ENCODE measurements around the gene RNF10. TPM values are rescaled to one million over a fixed set of nuclear protein-coding genes. Genes with fewer than 3 reads are reported as not detected.

Gene RNF10
- total and polyA plus RNA-seq, 10 of the 15 experiments (the other 5 are each of a cell fraction or from before 2014, with no cell fraction given): 48.2 to 127 (median 64.5) TPM

DNA sequence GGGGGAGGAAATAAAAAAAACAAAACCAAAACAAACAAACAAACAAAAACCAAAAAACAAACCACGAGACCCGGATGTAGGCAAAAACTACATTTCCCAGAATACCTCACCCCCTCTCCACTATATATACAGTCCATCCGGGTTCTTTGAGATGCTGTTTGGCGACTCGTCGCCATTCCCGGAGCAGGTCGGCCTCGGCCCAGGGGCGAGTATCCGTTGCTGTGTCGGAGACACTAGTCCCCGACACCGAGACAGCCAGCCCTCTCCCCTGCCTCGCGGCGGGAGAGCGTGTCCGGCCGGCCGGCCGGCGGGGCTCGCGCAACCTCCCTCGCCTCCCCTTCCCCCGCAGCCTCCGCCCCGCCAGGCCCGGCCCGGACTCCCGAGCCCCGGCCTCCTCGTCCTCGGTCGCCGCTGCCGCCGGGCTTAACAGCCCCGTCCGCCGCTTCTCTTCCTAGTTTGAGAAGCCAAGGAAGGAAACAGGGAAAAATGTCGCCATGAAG lies at the start of gene RNF10 (continued):
- TF ChIP-seq HCFC1 (IDR thresholded peaks at IDR 0.05; ENCODE audit: low read length) (peak; percentile 84), LARP7 (IDR thresholded peaks at IDR 0.05) (no peak), SMARCA5 (IDR thresholded peaks at IDR 0.05) (peak; percentile 63), RBBP5 (conservative IDR thresholded peaks at IDR 0.05) (0 out of 2 replicates have a peak, but pooled peaks have one; percentile 31), NR2C2 (IDR thresholded peaks at IDR 0.05; ENCODE audit: borderline replicate concordance, control insufficient read depth, insufficient read length, low read depth) (no peak), BACH1 (IDR thresholded peaks at IDR 0.05; ENCODE audit: borderline replicate concordance) (peak; percentile 65; the same call in 1 of the 2 replicates), SMAD5 (IDR thresholded peaks at IDR 0.05; ENCODE audit: low read depth) (peak; percentile 81), SIX5 (IDR thresholded peaks at IDR 0.05; ENCODE audit: low read depth, low read length, severe bottlenecking) (peak; percentile 87), KLF5 (IDR thresholded peaks at IDR 0.05; ENCODE audit: partially characterized antibody) (peak; percentile 47), NR2C1 (IDR thresholded peaks at IDR 0.05) (peak; percentile 17; the same call in 1 of the 2 replicates), BHLHE40 (IDR thresholded peaks at IDR 0.05; ENCODE audit: borderline replicate concordance in 1 of 2, low read depth in 2 of 2, low read length in 1 of 2) (0 out of 4 replicates have a peak, but pooled peaks of 1 of the 2 experiments have one; percentile 26), MEF2A (IDR thresholded peaks at IDR 0.05; ENCODE audit: insufficient read depth, low read depth, low read length) (no peak), POU2F2 (IDR thresholded peaks at IDR 0.05; ENCODE audit: borderline replicate concordance, low read depth, low read length) (peak; percentile 83; the same call in 2 of the 3 replicates), POLR2A (IDR thresholded peaks at IDR 0.05; ENCODE audit: low read depth, low read length) (peak; percentile 95), CREM (IDR thresholded peaks at IDR 0.05; ENCODE audit: low read depth) (peak; percentile 25; the same call in 1 of the 2 replicates)
- TF ChIP-seq, protein P1, sequence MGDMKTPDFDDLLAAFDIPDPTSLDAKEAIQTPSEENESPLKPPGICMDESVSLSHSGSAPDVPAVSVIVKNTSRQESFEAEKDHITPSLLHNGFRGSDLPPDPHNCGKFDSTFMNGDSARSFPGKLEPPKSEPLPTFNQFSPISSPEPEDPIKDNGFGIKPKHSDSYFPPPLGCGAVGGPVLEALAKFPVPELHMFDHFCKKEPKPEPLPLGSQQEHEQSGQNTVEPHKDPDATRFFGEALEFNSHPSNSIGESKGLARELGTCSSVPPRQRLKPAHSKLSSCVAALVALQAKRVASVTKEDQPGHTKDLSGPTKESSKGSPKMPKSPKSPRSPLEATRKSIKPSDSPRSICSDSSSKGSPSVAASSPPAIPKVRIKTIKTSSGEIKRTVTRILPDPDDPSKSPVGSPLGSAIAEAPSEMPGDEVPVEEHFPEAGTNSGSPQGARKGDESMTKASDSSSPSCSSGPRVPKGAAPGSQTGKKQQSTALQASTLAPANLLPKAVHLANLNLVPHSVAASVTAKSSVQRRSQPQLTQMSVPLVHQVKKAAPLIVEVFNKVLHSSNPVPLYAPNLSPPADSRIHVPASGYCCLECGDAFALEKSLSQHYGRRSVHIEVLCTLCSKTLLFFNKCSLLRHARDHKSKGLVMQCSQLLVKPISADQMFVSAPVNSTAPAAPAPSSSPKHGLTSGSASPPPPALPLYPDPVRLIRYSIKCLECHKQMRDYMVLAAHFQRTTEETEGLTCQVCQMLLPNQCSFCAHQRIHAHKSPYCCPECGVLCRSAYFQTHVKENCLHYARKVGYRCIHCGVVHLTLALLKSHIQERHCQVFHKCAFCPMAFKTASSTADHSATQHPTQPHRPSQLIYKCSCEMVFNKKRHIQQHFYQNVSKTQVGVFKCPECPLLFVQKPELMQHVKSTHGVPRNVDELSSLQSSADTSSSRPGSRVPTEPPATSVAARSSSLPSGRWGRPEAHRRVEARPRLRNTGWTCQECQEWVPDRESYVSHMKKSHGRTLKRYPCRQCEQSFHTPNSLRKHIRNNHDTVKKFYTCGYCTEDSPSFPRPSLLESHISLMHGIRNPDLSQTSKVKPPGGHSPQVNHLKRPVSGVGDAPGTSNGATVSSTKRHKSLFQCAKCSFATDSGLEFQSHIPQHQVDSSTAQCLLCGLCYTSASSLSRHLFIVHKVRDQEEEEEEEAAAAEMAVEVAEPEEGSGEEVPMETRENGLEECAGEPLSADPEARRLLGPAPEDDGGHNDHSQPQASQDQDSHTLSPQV (IDR thresholded peaks at IDR 0.05): 0 out of 2 replicates have a peak, but pooled peaks have one; percentile 36
- TF ChIP-seq, protein P2, sequence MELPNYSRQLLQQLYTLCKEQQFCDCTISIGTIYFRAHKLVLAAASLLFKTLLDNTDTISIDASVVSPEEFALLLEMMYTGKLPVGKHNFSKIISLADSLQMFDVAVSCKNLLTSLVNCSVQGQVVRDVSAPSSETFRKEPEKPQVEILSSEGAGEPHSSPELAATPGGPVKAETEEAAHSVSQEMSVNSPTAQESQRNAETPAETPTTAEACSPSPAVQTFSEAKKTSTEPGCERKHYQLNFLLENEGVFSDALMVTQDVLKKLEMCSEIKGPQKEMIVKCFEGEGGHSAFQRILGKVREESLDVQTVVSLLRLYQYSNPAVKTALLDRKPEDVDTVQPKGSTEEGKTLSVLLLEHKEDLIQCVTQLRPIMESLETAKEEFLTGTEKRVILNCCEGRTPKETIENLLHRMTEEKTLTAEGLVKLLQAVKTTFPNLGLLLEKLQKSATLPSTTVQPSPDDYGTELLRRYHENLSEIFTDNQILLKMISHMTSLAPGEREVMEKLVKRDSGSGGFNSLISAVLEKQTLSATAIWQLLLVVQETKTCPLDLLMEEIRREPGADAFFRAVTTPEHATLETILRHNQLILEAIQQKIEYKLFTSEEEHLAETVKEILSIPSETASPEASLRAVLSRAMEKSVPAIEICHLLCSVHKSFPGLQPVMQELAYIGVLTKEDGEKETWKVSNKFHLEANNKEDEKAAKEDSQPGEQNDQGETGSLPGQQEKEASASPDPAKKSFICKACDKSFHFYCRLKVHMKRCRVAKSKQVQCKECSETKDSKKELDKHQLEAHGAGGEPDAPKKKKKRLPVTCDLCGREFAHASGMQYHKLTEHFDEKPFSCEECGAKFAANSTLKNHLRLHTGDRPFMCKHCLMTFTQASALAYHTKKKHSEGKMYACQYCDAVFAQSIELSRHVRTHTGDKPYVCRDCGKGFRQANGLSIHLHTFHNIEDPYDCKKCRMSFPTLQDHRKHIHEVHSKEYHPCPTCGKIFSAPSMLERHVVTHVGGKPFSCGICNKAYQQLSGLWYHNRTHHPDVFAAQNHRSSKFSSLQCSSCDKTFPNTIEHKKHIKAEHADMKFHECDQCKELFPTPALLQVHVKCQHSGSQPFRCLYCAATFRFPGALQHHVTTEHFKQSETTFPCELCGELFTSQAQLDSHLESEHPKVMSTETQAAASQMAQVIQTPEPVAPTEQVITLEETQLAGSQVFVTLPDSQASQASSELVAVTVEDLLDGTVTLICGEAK (IDR thresholded peaks at IDR 0.05; ENCODE audit: borderline replicate concordance): no peak; the same call in 1 of the 2 replicates
- TF ChIP-seq, protein P3, sequence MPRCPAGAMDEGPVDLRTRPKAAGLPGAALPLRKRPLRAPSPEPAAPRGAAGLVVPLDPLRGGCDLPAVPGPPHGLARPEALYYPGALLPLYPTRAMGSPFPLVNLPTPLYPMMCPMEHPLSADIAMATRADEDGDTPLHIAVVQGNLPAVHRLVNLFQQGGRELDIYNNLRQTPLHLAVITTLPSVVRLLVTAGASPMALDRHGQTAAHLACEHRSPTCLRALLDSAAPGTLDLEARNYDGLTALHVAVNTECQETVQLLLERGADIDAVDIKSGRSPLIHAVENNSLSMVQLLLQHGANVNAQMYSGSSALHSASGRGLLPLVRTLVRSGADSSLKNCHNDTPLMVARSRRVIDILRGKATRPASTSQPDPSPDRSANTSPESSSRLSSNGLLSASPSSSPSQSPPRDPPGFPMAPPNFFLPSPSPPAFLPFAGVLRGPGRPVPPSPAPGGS (IDR thresholded peaks at IDR 0.05; ENCODE audit: borderline replicate concordance, insufficient read depth, low read depth, low read length, poor library complexity, severe bottlenecking): no peak

All from GM12878 (cell line).